Daoy (cell line): ENCODE measurements around the gene FTO. TPM values are rescaled to one million over a fixed set of nuclear protein-coding genes. Genes with fewer than 3 reads are reported as not detected.
"Not testable (repeated sequence)": the region's sequence is repeated elsewhere in the genome, so short reads cannot be mapped to it uniquely, and the experiment has no call there.

Experiments used
- DNase-seq: peaks from one replicate; pipeline ENCODE4 v3.0.0-alpha.2; 2015; ENCODE audit warnings: low read depth
- total RNA-seq: library from RNA; depleted of rRNA; stranded (reverse); fragments of >200 nt; shearing (Covaris generic); gene quantifications from 2 replicates; pipeline ENCODE4 v1.2.3, GENCODE V29; 2014

The FTO gene
- total RNA-seq, 1 experiment from 2014 or later: 38.8 TPM

- DNase-seq: peak; percentile 71
Observed at GRCh38 chr16:53864819-53865493, 161.0 kb downstream of the FTO start.

DNA sequence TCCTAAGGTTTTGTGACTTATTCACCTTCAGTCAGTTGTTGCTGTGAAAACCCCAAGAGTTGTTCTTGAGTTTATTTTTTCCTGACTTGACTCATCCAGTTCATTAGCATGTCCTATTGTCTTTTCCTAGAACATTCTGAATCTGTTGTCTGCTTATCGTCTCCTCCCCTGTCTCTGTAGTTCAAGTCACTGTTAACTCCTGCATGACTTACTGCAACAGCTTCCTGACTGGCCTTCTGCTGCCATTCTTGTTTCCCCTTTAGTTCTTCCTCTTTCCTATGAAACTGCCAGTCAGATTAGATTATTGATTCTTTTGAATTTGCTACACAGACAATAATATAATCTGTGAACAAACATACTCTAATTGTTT, 161.5 kb downstream of the FTO start:
- peak; percentile 37 for DNase-seq

DNA sequence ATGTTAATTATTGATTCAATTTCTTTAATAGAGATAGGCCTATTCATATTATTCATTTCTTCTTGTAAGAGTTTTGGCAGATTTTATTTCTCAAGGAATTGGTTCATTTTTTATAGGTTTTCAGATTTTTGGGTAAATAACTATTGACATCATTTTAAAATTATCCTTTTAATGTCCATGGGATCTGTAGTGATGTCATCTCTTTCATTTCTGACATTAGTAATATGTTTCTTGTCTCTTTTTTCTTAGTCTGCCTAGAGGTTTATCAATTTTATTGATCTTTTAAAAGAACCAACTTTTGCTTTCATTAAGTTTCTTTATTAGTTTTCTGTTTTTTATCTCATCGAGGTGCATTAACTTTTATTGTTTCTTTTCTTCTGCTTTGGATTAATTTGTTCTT, 162.6 kb downstream of the FTO start:
- no peak for DNase-seq

- no peak for DNase-seq
Observed at GRCh38 chr16:53870831-53871230, 166.9 kb downstream of the FTO start.

GRCh38 chr16:53872248-53873221, 168.6 kb downstream of the FTO start:
- peak; percentile 44 for DNase-seq

- peak; percentile 4 for DNase-seq
Observed at GRCh38 chr16:53876811-53877210, 172.9 kb downstream of the FTO start.

DNA sequence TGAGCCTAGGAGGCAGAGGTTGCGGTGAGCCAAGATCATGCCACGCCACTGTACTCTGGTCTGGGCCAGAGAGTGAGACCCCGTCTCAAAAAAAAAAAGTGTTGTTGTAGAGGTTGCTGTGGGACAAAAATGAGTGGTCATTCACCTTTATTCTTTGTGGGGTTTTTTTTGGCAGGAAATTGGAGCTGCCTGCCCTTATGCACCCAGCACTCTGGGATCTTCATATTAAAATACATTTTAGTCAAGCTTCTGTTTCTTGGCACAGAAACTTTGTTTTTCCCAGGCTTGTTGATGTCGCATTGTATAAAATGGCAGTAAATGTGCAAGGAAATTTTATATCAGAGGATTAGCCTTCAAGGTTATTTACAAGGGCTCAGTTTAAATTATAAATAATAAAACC, 174.3 kb downstream of the FTO start:
- no peak for DNase-seq

DNA sequence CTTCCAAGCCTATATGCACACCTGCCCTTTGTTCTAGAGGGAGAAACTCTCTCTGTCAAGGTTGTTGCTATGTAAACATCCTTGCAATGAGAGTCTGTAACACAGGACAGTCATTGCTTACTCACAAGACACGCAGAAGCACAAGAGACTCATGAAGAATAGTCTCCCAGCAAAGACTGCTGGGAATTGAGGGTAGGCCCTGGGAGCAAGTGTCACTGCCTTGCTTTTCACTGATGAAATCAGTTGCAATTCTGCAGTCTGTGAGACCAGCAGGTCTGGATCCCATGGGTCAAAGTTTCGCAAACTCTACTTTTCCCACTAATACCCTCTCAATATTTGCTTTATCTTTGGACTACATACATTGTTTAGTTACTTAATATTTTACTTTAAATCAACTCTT, 177.4 kb downstream of the FTO start:
- DNase-seq: no peak

- no peak for DNase-seq
Observed at GRCh38 chr16:53882310-53882709, 178.4 kb downstream of the FTO start.

DNA sequence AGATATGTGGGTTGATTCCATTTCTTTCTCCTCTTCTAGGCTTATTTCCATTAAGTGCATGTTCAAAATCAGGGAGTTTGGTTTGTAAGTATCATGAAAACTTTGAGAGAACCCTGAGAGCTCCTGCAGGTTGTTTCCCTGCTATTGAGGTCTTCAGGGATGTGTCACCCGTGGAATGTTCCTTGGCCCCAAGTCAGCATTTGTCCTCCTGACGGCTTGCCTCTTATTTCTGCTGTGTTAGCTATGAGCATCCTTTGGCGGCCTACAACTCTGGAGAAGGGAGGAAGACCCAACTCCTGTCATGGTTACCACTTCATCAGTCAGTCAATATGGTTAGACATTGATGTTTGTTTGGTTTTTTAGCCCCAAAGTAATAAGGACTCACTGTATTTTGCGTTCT, 180.8 kb downstream of the FTO start:
- no peak for DNase-seq

- DNase-seq: no peak
Observed at GRCh38 chr16:53886482-53887378, 182.8 kb downstream of the FTO start.

- DNase-seq: no peak
Observed at GRCh38 chr16:53888222-53888621, 184.3 kb downstream of the FTO start.

- not testable (repeated sequence) for DNase-seq
Observed at GRCh38 chr16:53890877-53891276, 186.9 kb downstream of the FTO start.

DNA sequence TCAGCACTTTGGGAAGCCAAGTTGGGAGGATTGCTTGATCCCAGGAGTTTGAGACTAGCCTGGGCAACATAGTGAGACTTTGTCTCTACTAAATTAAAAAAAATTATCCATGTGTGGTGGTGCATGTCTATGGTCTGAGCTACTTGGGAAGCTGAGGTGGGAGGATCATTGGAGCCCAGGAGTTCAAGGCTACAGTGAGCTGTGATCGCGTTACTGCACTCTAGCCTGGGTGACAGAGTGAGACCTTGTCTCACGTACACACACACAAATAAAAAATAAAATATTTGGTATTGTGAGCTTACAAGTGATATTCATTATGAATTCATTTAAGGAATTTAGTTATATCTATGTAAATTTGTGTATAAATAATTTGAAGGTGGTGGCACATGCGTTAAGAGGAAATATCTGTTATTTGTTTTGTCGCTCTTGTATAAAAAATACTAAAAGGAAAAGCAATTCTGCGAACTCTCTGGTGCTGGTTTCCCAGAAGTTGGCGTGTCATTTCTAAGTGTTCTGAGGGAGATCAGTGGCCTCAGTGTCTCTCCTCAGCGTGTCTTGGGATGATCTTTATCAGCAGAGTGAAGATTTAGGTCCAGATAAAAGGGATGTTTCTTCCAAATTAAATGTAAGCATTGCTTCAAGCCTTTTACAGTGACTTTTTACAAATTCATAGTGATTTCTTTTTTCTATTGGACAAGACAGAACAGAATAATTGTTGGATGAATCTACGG, 187.6 kb downstream of the FTO start:
- DNase-seq: no peak

DNA sequence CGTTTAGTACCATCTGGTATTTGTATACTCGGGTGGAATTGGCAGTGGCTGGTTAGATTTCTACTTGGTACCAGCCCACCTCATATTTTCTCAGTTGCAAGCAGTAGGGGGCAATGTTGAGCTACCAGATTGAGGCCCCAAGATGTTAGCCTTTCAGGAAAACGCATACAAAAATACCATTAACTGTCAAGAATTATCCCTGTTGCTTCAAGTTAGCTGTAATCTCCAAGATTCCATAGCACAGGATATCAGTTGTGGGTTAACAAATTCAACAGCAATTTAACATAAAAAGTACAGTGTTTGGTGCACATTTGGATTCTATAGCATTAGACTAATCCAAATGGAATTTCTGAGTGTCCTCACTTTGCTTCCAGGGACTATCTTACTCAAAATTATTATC, 188.2 kb downstream of the FTO start:
- peak; percentile 44 for DNase-seq

DNA sequence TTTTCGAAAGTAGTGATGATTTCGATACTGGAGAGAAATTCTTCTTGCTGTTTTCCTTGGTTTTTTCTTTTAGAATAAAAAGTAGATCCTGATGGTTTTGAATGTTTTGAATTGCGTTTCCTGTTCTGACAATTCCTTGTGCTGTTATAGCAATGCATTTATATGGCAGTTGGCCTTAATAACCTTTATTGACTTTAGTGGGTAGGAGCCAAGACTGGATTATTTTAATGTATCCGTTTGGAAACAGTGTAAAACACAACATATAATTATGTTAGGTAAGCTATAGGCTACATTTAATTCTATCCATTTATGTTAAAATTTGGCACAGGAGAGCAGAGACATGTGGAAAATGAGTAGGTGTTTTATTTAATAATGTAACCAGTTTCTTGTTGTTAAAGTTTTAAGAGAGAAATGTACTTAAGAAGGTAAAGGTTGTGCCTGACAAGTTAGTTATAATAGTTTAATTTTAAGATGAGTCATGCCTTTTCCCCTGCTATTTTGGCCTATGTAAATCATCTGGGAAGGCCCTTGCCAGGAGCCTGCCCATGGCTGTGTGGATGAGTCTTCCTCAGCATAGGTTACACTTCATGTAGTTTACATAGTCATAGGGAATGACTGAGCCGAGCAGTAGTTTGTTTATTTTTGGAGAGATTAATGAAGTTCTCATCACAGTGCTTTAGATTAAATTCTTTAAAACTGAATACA, 189.9 kb downstream of the FTO start:
- peak; percentile 71 for DNase-seq

GRCh38 chr16:53894686-53895085, 190.7 kb downstream of the FTO start:
- DNase-seq: no peak

- no peak for DNase-seq
Observed at GRCh38 chr16:53895433-53895832, 191.5 kb downstream of the FTO start.

DNA sequence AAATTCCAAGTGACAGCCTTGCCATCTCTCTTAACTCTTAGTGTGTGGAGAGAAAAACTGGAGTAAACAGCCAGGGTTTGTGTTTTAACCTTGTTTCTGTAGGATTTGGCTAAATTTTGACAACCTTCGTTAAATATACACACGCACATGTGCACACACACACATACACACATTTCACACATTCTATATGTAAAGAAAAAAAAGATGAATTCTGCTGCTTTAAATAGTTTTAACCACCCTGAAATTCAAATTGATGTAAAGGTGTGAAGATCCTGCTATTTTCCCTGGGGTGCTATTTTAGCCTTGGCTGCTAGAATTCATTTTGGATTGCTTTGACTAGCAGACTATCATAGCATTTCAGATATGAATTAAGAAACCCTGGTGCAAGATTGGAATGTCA, 191.9 kb downstream of the FTO start:
- DNase-seq: no peak

GRCh38 chr16:53896722-53897121, 192.8 kb downstream of the FTO start:
- DNase-seq: no peak

- DNase-seq: no peak
Observed at GRCh38 chr16:53898993-53899392, 195.0 kb downstream of the FTO start.
